ENCODE measurements around the gene OR5L2. TPM values are rescaled to one million over a fixed set of nuclear protein-coding genes. Genes with fewer than 3 reads are reported as not detected.

The OR5L2 gene
- not detected for total RNA-seq

GRCh38 chr11:55826919-55827318 is at the start of gene OR5L2:
Gene OR5L2, plus strand, starts transcription at chr11:55827219. Its CDS starts 0 bp downstream, at chr11:55827219.
- H3K4me3 ChIP-seq = no peak within 1 kb of the TSS
- no peaks in the 10 kb centered on the region for H3K9me3 ChIP-seq
- no peaks in the 10 kb centered on the region for H3K4me1 ChIP-seq
- no peak for DNase-seq (ENCODE audit: low spot score)
- no peaks in the 10 kb centered on the region for H3K27me3 ChIP-seq
- H3K36me3 ChIP-seq = no peaks in the 10 kb centered on the region
- no peak for TF ChIP-seq CTCF (IDR thresholded peaks at IDR 0.05)
- no peak within 1 kb of the TSS for H3K27ac ChIP-seq

GRCh38 chr11:55791606-55792005 is 35.4 kb upstream of the OR5L2 start:
- H3K4me1 ChIP-seq = no peaks in the 10 kb centered on the region
- no peak for TF ChIP-seq CTCF (IDR thresholded peaks at IDR 0.05)
- H3K27ac ChIP-seq = no peak overlapping the region
- no peaks in the 10 kb centered on the region for H3K9me3 ChIP-seq
- no peaks in the 10 kb centered on the region for H3K27me3 ChIP-seq
- no peak for DNase-seq (ENCODE audit: low spot score)
- no peaks in the 10 kb centered on the region for H3K36me3 ChIP-seq
- no peak overlapping the region for H3K4me3 ChIP-seq

- no peak overlapping the region for H3K27ac ChIP-seq
- DNase-seq (ENCODE audit: low spot score) = no peak
- no peaks in the 10 kb centered on the region for H3K27me3 ChIP-seq
- H3K4me3 ChIP-seq = no peak overlapping the region
- H3K36me3 ChIP-seq = no peaks in the 10 kb centered on the region
- no peaks in the 10 kb centered on the region for H3K9me3 ChIP-seq
- no peak for TF ChIP-seq CTCF (IDR thresholded peaks at IDR 0.05)
- no peaks in the 10 kb centered on the region for H3K4me1 ChIP-seq
Observed at GRCh38 chr11:55793321-55793720, 33.7 kb upstream of the OR5L2 start.

DNA sequence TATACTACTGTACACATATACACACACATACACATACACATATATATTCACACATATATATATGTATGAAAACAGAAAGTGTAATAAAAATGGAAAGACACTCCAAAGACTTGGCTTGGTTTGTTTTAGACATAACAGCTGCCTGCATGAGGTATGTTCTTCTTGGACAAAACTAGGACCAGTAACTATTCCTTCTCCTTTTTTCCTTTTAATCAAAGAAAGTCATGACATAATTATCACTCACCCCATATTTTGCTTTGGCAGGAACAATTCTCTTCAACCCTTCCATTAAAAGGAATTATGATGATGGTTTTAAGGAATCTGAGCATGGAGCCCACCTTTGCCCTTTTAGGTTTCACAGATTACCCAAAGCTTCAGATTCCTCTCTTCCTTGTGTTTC is 31.8 kb upstream of the OR5L2 start, which contains the start of gene OR5D14:
Gene OR5D14, plus strand, starts transcription at position 301 of the 400 bp plus-strand sequence. Its CDS starts 0 bp downstream, at position 301.
- H3K27ac ChIP-seq = no peak within 1 kb of the TSS
- DNase-seq (ENCODE audit: low spot score) = no peak
- H3K9me3 ChIP-seq = no peaks in the 10 kb centered on the region
- TF ChIP-seq CTCF (IDR thresholded peaks at IDR 0.05) = no peak
- no peaks in the 10 kb centered on the region for H3K27me3 ChIP-seq
- no peaks in the 10 kb centered on the region for H3K4me1 ChIP-seq
- no peak within 1 kb of the TSS for H3K4me3 ChIP-seq
- no peaks in the 10 kb centered on the region for H3K36me3 ChIP-seq

DNA sequence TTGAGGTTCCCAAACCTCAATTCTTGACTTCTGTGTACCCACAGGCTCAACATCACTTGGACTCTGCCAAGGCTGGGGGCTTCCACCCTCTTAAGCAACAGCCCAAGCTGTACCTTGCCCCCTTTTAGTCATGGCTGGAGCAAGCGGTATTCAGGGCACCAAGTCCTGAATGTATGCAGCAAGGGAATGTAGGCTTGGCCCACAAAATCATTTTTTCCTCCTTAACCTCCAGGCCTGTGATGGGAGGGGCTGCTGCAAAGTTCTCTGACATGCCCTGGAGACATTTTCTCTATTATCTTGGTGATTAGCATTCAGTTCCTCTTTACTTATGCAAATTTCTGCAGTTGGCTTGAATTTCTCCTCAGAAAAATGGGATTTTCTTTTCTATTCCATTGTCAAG is 20.8 kb upstream of the OR5L2 start:
- H3K4me3 ChIP-seq = no peak overlapping the region
- H3K4me1 ChIP-seq = no peaks in the 10 kb centered on the region
- no peaks in the 10 kb centered on the region for H3K9me3 ChIP-seq
- no peak for TF ChIP-seq CTCF (IDR thresholded peaks at IDR 0.05)
- no peaks in the 10 kb centered on the region for H3K36me3 ChIP-seq
- H3K27ac ChIP-seq = no peak overlapping the region
- no peak for DNase-seq (ENCODE audit: low spot score)
- H3K27me3 ChIP-seq = no peaks in the 10 kb centered on the region

DNA sequence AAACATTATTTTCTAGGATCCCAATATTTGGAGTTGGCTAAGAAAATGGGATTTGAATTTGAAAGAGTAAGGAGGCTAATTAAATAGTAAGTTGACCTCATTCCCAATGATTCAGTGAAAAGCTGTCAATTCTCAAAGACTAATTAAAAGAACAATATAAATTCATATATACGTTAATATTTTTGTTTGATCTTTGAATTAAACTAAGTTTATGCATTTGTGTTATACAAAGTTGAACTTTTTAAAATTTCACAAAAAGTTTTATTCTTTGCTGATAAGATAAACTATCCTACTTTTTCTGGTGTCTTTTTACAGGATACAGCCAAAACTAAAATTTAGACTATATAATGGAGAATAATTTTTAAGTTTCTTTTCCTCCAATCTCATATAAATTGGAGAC is 16.0 kb upstream of the OR5L2 start, which contains the start of gene OR5L1:
Gene OR5L1, plus strand, starts transcription at position 301 of the 400 bp plus-strand sequence. CDS start 100 bp downstream, outside the sequence.
- DNase-seq (ENCODE audit: low spot score) = no peak
- no peak for TF ChIP-seq CTCF (IDR thresholded peaks at IDR 0.05)
- H3K4me3 ChIP-seq = no peak within 1 kb of the TSS
- H3K27ac ChIP-seq = no peak within 1 kb of the TSS
- no peaks in the 10 kb centered on the region for H3K9me3 ChIP-seq
- no peaks in the 10 kb centered on the region for H3K27me3 ChIP-seq
- H3K4me1 ChIP-seq = no peaks in the 10 kb centered on the region
- H3K36me3 ChIP-seq = no peaks in the 10 kb centered on the region

All from right atrium auricular region (tissue), 2 donors.